Spleen (tissue), 7 donors: ENCODE results near the gene SUSD3.

ENCODE experiments used
- POLR2A ChIP-seq, 3 donors: fragments of 450-650 bp; IDR thresholded peaks; one replicate each; pipeline ENCODE4 v1.5.1; 2017; ENCODE audit warnings: antibody characterized with exemption in 3 of 3, mild to moderate bottlenecking in 1 of 3
- POLR2AphosphoS5 ChIP-seq, 3 donors: sonication (generic); formaldehyde crosslinking; IDR thresholded peaks; one replicate each; pipeline ENCODE4 v1.5.1; 2017; ENCODE audit warnings: antibody characterized with exemption in 3 of 3
- TF ChIP-seq, protein P1 (sequence below), 11 experiments: fragments of 200-600 bp in 7 of 11; fragments of 450-650 bp in 4 of 11; sonication (generic) in 4 of 11; IDR thresholded peaks in 8 of 11; conservative IDR thresholded peaks in 3 of 11; 1 replicate in 7 of 11; 2 replicates in 4 of 11; pipeline versions ENCODE4 v1.4.0 to v1.8.0; 2016 to 2021; ENCODE audit warnings: antibody characterized with exemption in 11 of 11, inconsistent platforms in 4 of 11, mild to moderate bottlenecking in 1 of 11
- donor health status: DM: no; HTN: no; CAD: no; lungs with moderate emphysema.
- donor health status: DM: no; HTN: no; CAD: no.
- donor health status: DM: no; HTN: no; CAD: no.

DNA sequence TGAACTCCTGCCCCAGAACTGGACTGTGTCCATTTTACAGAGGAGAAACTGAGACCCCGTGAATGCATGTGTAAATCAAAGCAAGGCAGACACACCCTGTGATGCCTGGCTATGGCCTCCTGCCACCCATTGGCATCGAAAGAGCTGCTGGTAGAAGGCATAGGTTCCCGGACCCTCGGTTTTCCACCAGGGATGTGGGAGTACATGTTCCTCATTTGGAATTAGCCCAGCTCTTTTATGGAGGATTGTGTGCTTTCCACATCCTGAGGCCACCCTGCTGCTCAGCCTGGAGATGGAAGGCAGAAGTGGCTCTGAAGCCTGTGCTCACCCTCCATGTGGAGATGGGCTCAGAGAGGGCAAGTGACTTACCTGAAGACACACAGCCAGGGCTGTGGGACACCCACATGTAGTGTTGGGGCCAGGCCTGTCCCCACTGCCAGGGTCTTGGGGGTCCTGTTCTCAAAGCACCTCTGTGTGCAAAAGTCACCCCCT, 2.8 kb downstream of the SUSD3 start:
- TF ChIP-seq, protein P1, sequence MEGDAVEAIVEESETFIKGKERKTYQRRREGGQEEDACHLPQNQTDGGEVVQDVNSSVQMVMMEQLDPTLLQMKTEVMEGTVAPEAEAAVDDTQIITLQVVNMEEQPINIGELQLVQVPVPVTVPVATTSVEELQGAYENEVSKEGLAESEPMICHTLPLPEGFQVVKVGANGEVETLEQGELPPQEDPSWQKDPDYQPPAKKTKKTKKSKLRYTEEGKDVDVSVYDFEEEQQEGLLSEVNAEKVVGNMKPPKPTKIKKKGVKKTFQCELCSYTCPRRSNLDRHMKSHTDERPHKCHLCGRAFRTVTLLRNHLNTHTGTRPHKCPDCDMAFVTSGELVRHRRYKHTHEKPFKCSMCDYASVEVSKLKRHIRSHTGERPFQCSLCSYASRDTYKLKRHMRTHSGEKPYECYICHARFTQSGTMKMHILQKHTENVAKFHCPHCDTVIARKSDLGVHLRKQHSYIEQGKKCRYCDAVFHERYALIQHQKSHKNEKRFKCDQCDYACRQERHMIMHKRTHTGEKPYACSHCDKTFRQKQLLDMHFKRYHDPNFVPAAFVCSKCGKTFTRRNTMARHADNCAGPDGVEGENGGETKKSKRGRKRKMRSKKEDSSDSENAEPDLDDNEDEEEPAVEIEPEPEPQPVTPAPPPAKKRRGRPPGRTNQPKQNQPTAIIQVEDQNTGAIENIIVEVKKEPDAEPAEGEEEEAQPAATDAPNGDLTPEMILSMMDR (IDR thresholded peaks at IDR 0.05 in 8 of 11, conservative IDR thresholded peaks at IDR 0.05 in 3 of 11): no peak
- TF ChIP-seq POLR2A (IDR thresholded peaks at IDR 0.05) (no peak), POLR2AphosphoS5 (IDR thresholded peaks at IDR 0.05) (no peak)
